Measurements from ENCODE around the gene ZNF709.
"Not testable (repeated sequence)": the region's sequence is repeated elsewhere in the genome, so short reads cannot be mapped to it uniquely, and the experiment has no call there.

ZNF709 gene

GRCh38 chr19:12484371-12485051, at the start of gene ZNF709:
TSS of gene ZNF709 (minus strand) at chr19:12484816. CDS start at chr19:12484657, 159 bp downstream.
- peak; percentile 85 for DNase-seq

- peak; percentile 22 for DNase-seq
These were observed 42.6 kb upstream of the ZNF709 start for GRCh38 chr19:12527034-12527836.

GRCh38 chr19:12526542-12526941, 41.9 kb upstream of the ZNF709 start:
- DNase-seq: no peak

GRCh38 chr19:12521996-12522395, 37.4 kb upstream of the ZNF709 start:
- DNase-seq: no peak

- no peak for DNase-seq
These were observed 29.0 kb upstream of the ZNF709 start for GRCh38 chr19:12513531-12514061.

- DNase-seq: no peak
These were observed 12.4 kb upstream of the ZNF709 start for GRCh38 chr19:12497032-12497431.

- no peak for DNase-seq
These were observed 11.9 kb upstream of the ZNF709 start for GRCh38 chr19:12496480-12496879.

- DNase-seq: peak; percentile 77
These were observed 10.6 kb upstream of the ZNF709 start for GRCh38 chr19:12495002-12495802.

GRCh38 chr19:12494260-12494860, 9.7 kb upstream of the ZNF709 start:
- DNase-seq: no peak

GRCh38 chr19:12486265-12486783, 1.7 kb upstream of the ZNF709 start:
- not testable (repeated sequence) for DNase-seq

- no peak for DNase-seq
These were observed 955 bp upstream of the ZNF709 start for GRCh38 chr19:12485571-12485970.

GRCh38 chr19:12485052-12485416, 418 bp upstream of the ZNF709 start:
- no peak for DNase-seq

- no peak for DNase-seq
These were observed 625 bp downstream of the ZNF709 start for GRCh38 chr19:12484011-12484370.

- no peak for DNase-seq
These were observed 2.1 kb downstream of the ZNF709 start for GRCh38 chr19:12482509-12482886.

GRCh38 chr19:12481781-12482508, 2.7 kb downstream of the ZNF709 start:
- no peak for DNase-seq

GRCh38 chr19:12478234-12478941, 6.2 kb downstream of the ZNF709 start:
- DNase-seq: no peak

GRCh38 chr19:12467651-12468050, 17.0 kb downstream of the ZNF709 start:
- DNase-seq: not testable (repeated sequence)

- no peak for DNase-seq
These were observed 19.4 kb downstream of the ZNF709 start for GRCh38 chr19:12465211-12465610.

- DNase-seq: no peak
These were observed 19.8 kb downstream of the ZNF709 start for GRCh38 chr19:12464769-12465168.

GRCh38 chr19:12464139-12464538, 20.5 kb downstream of the ZNF709 start:
- not testable (repeated sequence) for DNase-seq

- DNase-seq: no peak
These were observed 31.1 kb downstream of the ZNF709 start for GRCh38 chr19:12453495-12453894.

Data from fibroblast of upper back skin (primary cell).